Fibroblast of villous mesenchyme (primary cell): ENCODE data around the gene BAAT. TPM values are rescaled to one million over a fixed set of nuclear protein-coding genes. Genes with fewer than 3 reads are reported as not detected.
A peak's percentile ranks its signal among the peaks of the same experiment; 100 is the strongest.

Source experiments
- DNase-seq: peaks from one replicate; pipeline ENCODE4 v3.0.0-alpha.2; 2010; ENCODE audit warnings: low read depth
- H3K4me3 ChIP-seq: 2 replicates; pipeline ENCODE4 v1.5.1; 2011; ENCODE audit warnings: low read depth, mild to moderate bottlenecking, low read length
- total RNA-seq: library from RNA; depleted of rRNA; stranded (reverse); fragments of >200 nt; gene quantifications from 2 replicates; pipeline ENCODE4 v1.2.3, GENCODE V29; 2012
- TF ChIP-seq, protein P1 (sequence below): IDR thresholded peaks from 2 replicates; pipeline ENCODE4 v1.5.1; 2012; ENCODE audit warnings: low read depth, mild to moderate bottlenecking, low read length; ENCODE audit not compliant: insufficient read depth

The BAAT gene
- total RNA-seq, 1 donor = under 0.01 TPM

GRCh38 chr9:101415578-101415977 is 30.8 kb upstream of the BAAT start:
- DNase-seq = no peak
- H3K4me3 ChIP-seq = no peak overlapping the region
- TF ChIP-seq, protein P1, sequence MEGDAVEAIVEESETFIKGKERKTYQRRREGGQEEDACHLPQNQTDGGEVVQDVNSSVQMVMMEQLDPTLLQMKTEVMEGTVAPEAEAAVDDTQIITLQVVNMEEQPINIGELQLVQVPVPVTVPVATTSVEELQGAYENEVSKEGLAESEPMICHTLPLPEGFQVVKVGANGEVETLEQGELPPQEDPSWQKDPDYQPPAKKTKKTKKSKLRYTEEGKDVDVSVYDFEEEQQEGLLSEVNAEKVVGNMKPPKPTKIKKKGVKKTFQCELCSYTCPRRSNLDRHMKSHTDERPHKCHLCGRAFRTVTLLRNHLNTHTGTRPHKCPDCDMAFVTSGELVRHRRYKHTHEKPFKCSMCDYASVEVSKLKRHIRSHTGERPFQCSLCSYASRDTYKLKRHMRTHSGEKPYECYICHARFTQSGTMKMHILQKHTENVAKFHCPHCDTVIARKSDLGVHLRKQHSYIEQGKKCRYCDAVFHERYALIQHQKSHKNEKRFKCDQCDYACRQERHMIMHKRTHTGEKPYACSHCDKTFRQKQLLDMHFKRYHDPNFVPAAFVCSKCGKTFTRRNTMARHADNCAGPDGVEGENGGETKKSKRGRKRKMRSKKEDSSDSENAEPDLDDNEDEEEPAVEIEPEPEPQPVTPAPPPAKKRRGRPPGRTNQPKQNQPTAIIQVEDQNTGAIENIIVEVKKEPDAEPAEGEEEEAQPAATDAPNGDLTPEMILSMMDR = no peak

DNA sequence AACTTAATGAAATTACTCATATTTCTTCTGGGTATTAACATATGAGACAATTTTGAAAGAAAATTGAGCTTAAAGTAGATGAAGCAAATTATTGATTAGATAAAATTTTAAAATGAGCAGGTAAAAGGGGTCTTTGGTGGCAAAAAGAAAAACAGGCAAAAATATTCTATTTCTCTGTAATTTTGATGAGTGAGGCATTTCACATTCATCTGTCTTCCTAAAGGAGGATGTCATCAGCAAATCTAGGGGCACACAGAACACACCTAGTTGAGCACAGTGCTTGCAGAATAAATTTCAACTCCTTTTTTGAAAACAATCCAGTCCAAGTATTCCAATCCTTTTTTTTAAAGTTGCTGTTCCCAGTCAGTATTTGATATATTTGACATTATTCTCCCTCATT is 30.0 kb upstream of the BAAT start:
- TF ChIP-seq, protein P1 = no peak
- H3K4me3 ChIP-seq = no peak overlapping the region
- no peak for DNase-seq

DNA sequence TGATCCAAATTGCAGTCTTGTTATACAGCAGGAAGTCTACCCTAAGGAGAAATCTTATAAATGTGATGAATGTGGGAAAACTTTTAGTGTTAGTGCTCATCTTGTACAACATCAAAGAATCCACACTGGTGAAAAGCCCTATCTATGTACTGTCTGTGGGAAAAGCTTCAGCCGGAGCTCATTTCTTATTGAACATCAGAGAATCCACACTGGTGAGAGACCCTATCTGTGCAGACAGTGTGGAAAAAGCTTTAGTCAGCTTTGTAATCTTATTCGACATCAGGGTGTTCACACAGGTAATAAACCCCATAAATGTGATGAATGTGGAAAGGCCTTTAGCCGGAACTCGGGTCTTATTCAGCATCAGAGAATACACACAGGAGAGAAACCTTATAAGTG is 24.3 kb upstream of the BAAT start:
- no peak for DNase-seq
- H3K4me3 ChIP-seq = no peak overlapping the region
- TF ChIP-seq, protein P1 = no peak

- TF ChIP-seq, protein P1 = no peak
- no peak for DNase-seq
- no peak overlapping the region for H3K4me3 ChIP-seq
Observed at GRCh38 chr9:101408374-101409078, 23.7 kb upstream of the BAAT start.

- DNase-seq = no peak
- TF ChIP-seq, protein P1 = no peak
- no peak overlapping the region for H3K4me3 ChIP-seq
Observed at GRCh38 chr9:101403516-101404285, 18.9 kb upstream of the BAAT start.

DNA sequence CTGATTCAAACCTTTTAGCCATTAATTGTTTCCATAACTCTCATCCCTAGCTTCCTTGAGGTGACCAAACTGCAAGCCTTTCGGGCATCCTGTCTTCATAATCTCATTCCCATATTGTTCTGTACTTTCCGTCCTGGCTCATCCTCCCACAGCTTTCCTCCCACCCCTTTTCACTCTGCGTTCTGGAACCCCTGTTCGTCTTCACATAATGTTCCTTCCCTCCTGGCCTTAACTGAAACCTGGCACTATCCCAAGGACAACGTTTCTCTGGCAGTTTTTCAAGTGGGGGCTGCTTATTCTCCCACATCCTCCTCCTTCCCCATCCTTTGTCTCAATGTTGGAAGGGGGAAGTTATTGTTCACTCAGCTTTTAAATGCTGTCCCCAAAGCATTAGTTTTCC is 15.3 kb upstream of the BAAT start:
- TF ChIP-seq, protein P1 = no peak
- peak overlapping the region; percentile 90 for H3K4me3 ChIP-seq
- peak; percentile 15 for DNase-seq
